ENCODE results near the gene CDK6. TPM values are rescaled to one million over a fixed set of nuclear protein-coding genes. Genes with fewer than 3 reads are reported as not detected.

The CDK6 gene
- total and polyA plus RNA-seq, 4 donors: 3.3 to 35.0 (median 12.0) TPM

- TF ChIP-seq CTCF (IDR thresholded peaks at IDR 0.05; ENCODE audit: low read depth, low read length, missing input control) (no peak), SP1 (IDR thresholded peaks at IDR 0.05) (no peak), MAX (IDR thresholded peaks at IDR 0.05) (no peak), NR2F2 (IDR thresholded peaks at IDR 0.05) (no peak), REST (IDR thresholded peaks at IDR 0.05) (no peak), EGR1 (IDR thresholded peaks at IDR 0.05; ENCODE audit: low read depth in 2 of 2) (no peak), RAD21 (IDR thresholded peaks at IDR 0.05) (no peak), RXRA (IDR thresholded peaks at IDR 0.05) (no peak), ATF3 (IDR thresholded peaks at IDR 0.05) (no peak), TAF1 (conservative IDR thresholded peaks at IDR 0.05) (no peak)
- Histone ChIP-seq H3K9ac (ENCODE audit: low read depth in 1 of 2, low read length in 2 of 2) (no peak overlapping the region), H3K36me3 (ENCODE audit: control insufficient read depth in 4 of 4, insufficient read depth in 3 of 4, low read depth in 1 of 4, low read length in 3 of 4) (no peaks in the 10 kb centered on the region), H3K4me1 (ENCODE audit: control insufficient read depth in 4 of 4, insufficient read depth in 4 of 4, low read length in 3 of 4) (no peaks in the 10 kb centered on the region), H3K27me3 (ENCODE audit: control insufficient read depth in 4 of 4, insufficient read depth in 4 of 4, low read length in 3 of 4) (no peaks in the 10 kb centered on the region), H3K9me3 (ENCODE audit: control insufficient read depth in 4 of 4, low read length in 3 of 4) (peaks cover 0 to 1% (median 0%) of the 10 kb centered on the region in 4 donors), H3K4me3 (ENCODE audit: low read depth in 1 of 3, low read length in 3 of 3) (no peak overlapping the region), H3K27ac (ENCODE audit: low read depth in 1 of 2, low read length in 2 of 2) (no peak overlapping the region)
- 90% methylated on average over 2 of the region's 2 CpGs for WGBS
- no peak for DNase-seq (ENCODE audit: low spot score)
Measured at GRCh38 chr7:92875719-92876118, 39.3 kb upstream of the CDK6 start.

GRCh38 chr7:92875173-92875572 is 38.8 kb upstream of the CDK6 start:
- TF ChIP-seq SP1 (IDR thresholded peaks at IDR 0.05): no peak
- no peak for TF ChIP-seq HNF4G (IDR thresholded peaks at IDR 0.05)
- no peak for TF ChIP-seq FOXA1 (IDR thresholded peaks at IDR 0.05)
- TF ChIP-seq TAF1 (conservative IDR thresholded peaks at IDR 0.05): no peak
- TF ChIP-seq REST (IDR thresholded peaks at IDR 0.05): no peak
- H3K4me1 ChIP-seq (ENCODE audit: control insufficient read depth in 4 of 4, insufficient read depth in 4 of 4, low read length in 3 of 4): no peaks in the 10 kb centered on the region
- 79% methylated on average over 1 of the region's 1 CpG for WGBS
- no peak for DNase-seq (ENCODE audit: low spot score)
- H3K27ac ChIP-seq (ENCODE audit: low read depth in 1 of 2, low read length in 2 of 2): no peak overlapping the region
- no peaks in the 10 kb centered on the region for H3K27me3 ChIP-seq (ENCODE audit: control insufficient read depth in 4 of 4, insufficient read depth in 4 of 4, low read length in 3 of 4)
- peaks cover 0 to 1% (median 0%) of the 10 kb centered on the region in 4 donors for H3K9me3 ChIP-seq (ENCODE audit: control insufficient read depth in 4 of 4, low read length in 3 of 4)
- H3K9ac ChIP-seq (ENCODE audit: low read depth in 1 of 2, low read length in 2 of 2): no peak overlapping the region
- H3K36me3 ChIP-seq (ENCODE audit: control insufficient read depth in 4 of 4, insufficient read depth in 3 of 4, low read depth in 1 of 4, low read length in 3 of 4): no peaks in the 10 kb centered on the region
- no peak overlapping the region for H3K4me3 ChIP-seq (ENCODE audit: low read depth in 1 of 3, low read length in 3 of 3)

All from liver (tissue), 9 donors.